ENCODE results near the gene RINL. TPM values are rescaled to one million over a fixed set of nuclear protein-coding genes. Genes with fewer than 3 reads are reported as not detected.

RINL gene
- total and polyA plus RNA-seq, 2 of the 4 experiments (the other 2 are of a cell fraction), result 0.72 to 1.9 TPM

- peaks cover 4% of the 10 kb centered on the region; the same call in 1 of the 2 replicates for H4K20me1 ChIP-seq (ENCODE audit: insufficient read depth, low read length)
- H3K79me1 ChIP-seq (ENCODE audit: low read depth in 1 of 2, low read length in 2 of 2), result peaks cover 16 to 23% of the 10 kb centered on the region in 2 experiments; a peak in 3 of 4 replicates
- no peak overlapping the region for H2AK5ac ChIP-seq (ENCODE audit: low read depth, low read length)
- no peak overlapping the region for H3K27ac ChIP-seq (ENCODE audit: insufficient read depth, low read length)
- TF ChIP-seq SMC3 (IDR thresholded peaks at IDR 0.05; ENCODE audit: low read depth, low read length) (no peak), NFE2L2 (IDR thresholded peaks at IDR 0.05; ENCODE audit: low read depth, low read length) (no peak), MAFK (IDR thresholded peaks at IDR 0.05; ENCODE audit: low read depth, low read length) (no peak), CEBPB (IDR thresholded peaks at IDR 0.05; ENCODE audit: low read depth, low read length) (no peak), ELK1 (IDR thresholded peaks at IDR 0.05; ENCODE audit: borderline replicate concordance, low read depth, low read length) (no peak), FOS (IDR thresholded peaks at IDR 0.05; ENCODE audit: low read depth, low read length) (no peak)
- no peak overlapping the region for H3K23ac ChIP-seq (ENCODE audit: low read depth, low read length)
- no peak overlapping the region for H3K4ac ChIP-seq (ENCODE audit: low read depth, low read length)
- no TSS peak for BruUV-seq (replicated peaks)
- no peak overlapping the region for H2AK9ac ChIP-seq (replicated peaks; ENCODE audit: low read depth, low read length, poor library complexity)
- H4K5ac ChIP-seq (ENCODE audit: low read depth, low read length), result no peak overlapping the region
- ChIA-PET POLR2A (ENCODE audit: unreplicated experiment) (no interaction called here), CTCF (no interaction called here)
- H3K36me3 ChIP-seq (ENCODE audit: control insufficient read depth, insufficient read depth, low read length), result peaks cover 5% of the 10 kb centered on the region; the same call in 1 of the 2 replicates
- 75% methylated on average over 7 of the region's 9 CpGs; no CpG with 5 or more reads in 1 of the 2 experiments for WGBS, 2 experiments (ENCODE audit: extremely low coverage in 2 of 2, insufficient read length in 1 of 2)
- H2AFZ ChIP-seq (replicated peaks; ENCODE audit: low read length, poor library complexity), result no peak overlapping the region
- H2BK5ac ChIP-seq (ENCODE audit: low read depth, low read length, poor library complexity, severe bottlenecking), result no peak overlapping the region
- H2BK15ac ChIP-seq (ENCODE audit: low read depth, low read length), result no peak overlapping the region
- H2BK20ac ChIP-seq (ENCODE audit: low read depth, low read length), result no peak overlapping the region
- H3K27me3 ChIP-seq (ENCODE audit: control insufficient read depth, insufficient read depth, low read length), result no peaks in the 10 kb centered on the region
- no peak for DNase-seq
- intact Hi-C loops (cut with micrococcal nuclease) (no loop called here), dilution Hi-C loops (cut with HindIII; ENCODE audit: low sequenced_read_pairs, unreplicated experiment) (no loop called here), in situ Hi-C loops (cut with MboI; ENCODE audit: low sequenced_read_pairs) (no loop called here)
- H3K18ac ChIP-seq (ENCODE audit: low read depth, low read length), result no peak overlapping the region
- no peak overlapping the region for H3K4me2 ChIP-seq (ENCODE audit: low read depth, low read length)
- no peak overlapping the region for H3K9ac ChIP-seq (ENCODE audit: low read depth, low read length)
- H4K8ac ChIP-seq (ENCODE audit: low read depth in 2 of 2, low read length in 2 of 2), result no peak overlapping the region
- ATAC-seq (ENCODE audit: low read depth), result no peak
- no peak overlapping the region for H2BK120ac ChIP-seq (ENCODE audit: low read depth, low read length)
- no peak overlapping the region for H3K4me3 ChIP-seq (ENCODE audit: insufficient read depth, low read depth, low read length)
- H3K4me1 ChIP-seq (ENCODE audit: control insufficient read depth, insufficient read depth, low read length), result peaks cover 3% of the 10 kb centered on the region; the same call in 1 of the 2 replicates
- H3K9me3 ChIP-seq (ENCODE audit: control insufficient read depth, insufficient read depth, low read length), result no peaks in the 10 kb centered on the region
- H3K9me1 ChIP-seq (ENCODE audit: insufficient read depth, low read length), result peaks cover 2% of the 10 kb centered on the region; the same call in 1 of the 2 replicates
- no peak overlapping the region for H4K91ac ChIP-seq (ENCODE audit: insufficient read depth, low read depth, low read length)
- H3K56ac ChIP-seq (ENCODE audit: extremely low read depth, insufficient read depth, low read length), result no peak overlapping the region
- no peak overlapping the region for H3K14ac ChIP-seq (replicated peaks; ENCODE audit: low read depth, low read length)
Measured at GRCh38 chr19:38894968-38895367, 16.9 kb upstream of the RINL start.
